ENCODE measurements around the gene SYNGAP1.
A peak's percentile ranks its signal among the peaks of the same experiment; 100 is the strongest.
"Not testable (repeated sequence)": the region's sequence is repeated elsewhere in the genome, so short reads cannot be mapped to it uniquely, and the experiment has no call there.

Gene SYNGAP1

DNA sequence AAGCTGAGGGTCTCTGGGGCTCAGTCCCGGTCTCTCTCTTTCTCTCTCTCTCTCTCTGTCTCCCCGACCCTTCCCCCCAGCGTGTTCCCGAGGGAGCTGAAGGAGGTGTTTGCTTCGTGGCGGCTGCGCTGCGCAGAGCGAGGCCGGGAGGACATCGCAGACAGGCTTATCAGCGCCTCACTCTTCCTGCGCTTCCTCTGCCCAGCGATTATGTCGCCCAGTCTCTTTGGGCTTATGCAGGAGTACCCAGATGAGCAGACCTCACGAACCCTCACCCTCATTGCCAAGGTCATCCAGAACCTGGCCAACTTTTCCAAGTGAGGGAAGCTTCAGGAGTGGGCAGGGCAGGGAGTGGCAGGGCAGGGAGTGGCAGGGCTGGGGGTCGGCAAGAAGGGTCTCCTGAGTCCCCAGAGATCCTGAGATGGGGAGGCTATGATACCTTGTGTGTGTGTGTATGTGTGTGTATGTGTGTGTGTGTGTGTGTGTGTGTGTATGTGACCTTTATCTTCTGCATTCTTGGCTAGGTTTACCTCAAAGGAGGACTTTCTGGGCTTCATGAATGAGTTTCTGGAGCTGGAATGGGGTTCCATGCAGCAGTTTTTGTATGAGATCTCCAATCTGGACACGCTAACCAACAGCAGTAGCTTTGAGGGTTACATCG, 20.9 kb downstream of the SYNGAP1 start:
- DNase-seq: no peak

DNA sequence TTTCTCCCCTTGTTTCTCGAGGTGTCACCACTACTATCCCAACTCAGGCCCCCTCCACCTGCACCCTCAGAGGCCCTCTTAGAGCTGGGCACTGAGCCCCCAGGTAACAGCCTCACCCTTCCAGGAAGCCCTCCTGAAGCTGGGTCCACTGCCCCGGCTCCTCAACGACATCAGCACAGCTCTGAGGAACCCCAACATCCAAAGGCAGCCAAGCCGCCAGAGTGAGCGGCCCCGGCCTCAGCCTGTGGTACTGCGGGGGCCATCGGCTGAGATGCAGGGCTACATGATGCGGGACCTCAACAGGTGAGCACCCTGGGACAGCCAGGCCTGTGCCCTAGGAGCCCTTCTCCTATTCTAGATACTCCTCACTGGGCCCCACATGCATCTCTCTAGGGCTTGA, 21.6 kb downstream of the SYNGAP1 start:
- DNase-seq: no peak

DNA sequence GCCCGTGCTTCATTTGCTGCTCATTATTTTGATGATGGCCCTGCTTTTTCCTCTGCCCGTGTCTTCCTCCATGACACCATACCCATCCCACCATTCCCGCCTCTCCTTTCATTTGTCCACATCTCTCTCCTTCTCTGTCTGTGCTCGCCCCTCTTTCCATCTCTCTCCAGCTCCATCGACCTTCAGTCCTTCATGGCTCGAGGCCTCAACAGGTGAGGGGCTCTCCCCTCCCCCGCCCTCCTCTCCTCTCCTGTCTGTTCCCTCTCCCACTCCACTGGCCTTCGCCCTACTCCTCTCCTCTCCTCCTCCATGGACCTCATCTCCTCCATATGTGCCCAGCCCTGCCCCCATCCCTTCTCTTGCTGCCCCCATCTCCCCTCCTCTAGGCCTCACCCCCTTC, 22.4 kb downstream of the SYNGAP1 start:
- no peak for DNase-seq

DNA sequence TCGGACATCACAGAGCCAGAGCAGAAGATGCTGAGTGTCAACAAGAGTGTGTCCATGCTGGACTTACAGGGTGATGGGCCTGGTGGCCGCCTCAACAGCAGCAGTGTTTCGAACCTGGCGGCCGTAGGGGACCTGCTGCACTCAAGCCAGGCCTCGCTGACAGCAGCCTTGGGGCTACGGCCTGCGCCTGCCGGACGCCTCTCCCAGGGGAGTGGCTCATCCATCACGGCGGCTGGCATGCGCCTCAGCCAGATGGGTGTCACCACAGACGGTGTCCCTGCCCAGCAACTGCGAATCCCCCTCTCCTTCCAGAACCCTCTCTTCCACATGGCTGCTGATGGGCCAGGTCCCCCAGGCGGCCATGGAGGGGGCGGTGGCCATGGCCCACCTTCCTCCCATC, 23.2 kb downstream of the SYNGAP1 start:
- DNase-seq: no peak

DNA sequence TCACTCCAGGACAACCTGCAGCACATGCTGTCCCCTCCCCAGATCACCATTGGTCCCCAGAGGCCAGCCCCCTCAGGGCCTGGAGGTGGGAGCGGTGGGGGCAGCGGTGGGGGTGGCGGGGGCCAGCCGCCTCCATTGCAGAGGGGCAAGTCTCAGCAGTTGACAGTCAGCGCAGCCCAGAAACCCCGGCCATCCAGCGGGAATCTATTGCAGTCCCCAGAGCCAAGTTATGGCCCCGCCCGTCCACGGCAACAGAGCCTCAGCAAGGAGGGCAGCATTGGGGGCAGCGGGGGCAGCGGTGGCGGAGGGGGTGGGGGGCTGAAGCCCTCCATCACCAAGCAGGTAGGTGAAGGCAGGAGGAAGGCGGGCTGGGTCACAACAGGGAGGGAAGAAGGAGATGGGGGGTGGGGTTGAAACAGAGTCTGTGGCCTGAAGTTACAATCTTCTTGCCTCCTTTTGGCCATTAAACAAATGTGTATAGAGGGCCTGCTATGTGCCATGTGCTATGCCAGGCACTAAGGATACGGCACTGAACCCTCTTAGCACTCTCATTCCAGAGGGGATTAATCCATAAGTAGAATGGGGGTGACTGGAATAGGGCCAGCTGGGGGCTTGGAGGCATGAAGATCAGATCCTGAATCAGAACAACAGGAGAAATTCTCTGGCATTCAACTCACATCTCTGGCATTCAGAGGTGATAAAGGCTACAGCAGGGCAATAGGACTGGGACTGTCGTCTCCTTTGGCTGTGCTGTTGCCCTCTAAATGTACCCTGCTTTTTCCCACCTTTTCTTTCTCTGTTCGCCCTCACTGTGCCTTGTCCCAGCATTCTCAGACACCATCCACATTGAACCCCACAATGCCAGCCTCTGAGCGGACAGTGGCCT, 24.0 kb downstream of the SYNGAP1 start:
- DNase-seq: no peak

DNA sequence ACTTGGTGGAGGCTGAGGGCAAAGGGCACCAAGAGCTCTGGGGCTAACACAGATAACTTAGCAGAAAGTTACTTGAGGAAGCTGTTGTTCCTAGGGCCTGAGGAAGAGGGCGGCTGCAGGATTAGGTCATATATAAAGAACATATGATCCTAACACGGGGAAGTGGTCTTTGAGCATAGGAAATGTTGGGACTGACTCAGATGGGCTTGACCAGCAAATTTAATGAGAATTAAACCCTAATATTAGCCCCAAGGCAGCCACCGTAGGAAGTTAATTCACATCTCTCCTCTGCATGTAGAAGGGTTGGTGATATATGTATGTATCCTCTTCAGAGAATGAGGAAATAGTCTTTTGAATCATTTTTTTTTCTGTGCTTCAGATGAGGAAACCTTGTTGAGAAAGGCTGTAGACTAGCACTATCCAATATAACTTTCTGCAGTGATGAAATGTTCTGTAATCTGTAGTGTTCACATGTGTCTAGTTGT, 25.3 kb downstream of the SYNGAP1 start:
- DNase-seq: no peak

DNA sequence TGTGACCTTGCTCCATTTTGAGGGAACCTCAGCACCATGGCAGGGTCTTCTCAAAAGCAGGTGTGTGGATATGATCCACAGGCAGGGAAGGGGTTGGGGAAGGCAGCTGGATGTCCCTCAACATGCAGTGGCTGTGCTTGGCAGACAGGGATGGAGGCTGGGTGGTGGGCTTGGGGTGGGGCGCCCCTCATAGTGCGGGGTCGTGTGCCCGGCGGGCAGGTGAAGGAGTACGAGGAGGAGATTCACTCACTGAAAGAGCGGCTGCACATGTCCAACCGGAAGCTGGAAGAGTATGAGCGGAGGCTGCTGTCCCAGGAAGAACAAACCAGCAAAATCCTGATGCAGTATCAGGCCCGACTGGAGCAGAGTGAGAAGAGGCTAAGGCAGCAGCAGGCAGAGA, 26.5 kb downstream of the SYNGAP1 start:
- no peak for DNase-seq

DNA sequence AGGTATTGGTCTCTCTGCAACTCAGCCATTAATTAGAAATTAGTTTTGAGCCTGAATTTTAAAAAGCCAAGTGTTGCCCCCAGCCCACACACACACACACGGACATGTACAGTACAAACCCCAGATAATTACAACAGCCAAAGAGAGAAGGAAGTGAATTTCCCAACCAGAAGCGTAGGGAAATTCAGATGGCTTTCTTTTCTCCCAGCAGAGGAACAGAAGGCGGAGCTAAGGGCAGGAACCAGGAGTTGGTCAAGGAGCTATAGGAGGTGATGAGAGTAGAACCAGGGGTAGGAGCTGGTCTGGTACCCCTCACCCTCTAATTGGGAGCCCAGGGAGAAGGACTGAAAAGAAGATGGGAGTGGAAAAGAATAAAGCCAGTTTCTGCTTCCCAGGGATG, 30.6 kb downstream of the SYNGAP1 start:
- no peak for DNase-seq

DNA sequence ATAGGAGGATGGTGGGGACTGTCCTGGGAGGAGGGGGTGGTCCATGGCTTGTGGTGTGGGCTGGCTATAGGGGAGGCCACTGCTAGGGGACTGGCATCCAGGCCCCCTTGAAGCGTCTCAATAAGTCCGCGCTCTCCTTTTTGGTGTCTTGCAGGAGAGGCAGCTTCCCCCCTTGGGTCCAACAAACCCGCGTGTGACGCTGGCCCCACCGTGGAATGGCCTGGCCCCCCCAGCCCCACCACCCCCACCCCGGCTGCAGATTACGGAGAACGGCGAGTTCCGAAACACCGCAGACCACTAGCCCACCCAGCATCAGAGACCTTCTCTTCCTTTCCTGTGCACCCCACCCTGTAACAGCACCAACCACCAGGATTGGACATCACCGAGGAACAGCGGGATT, 31.7 kb downstream of the SYNGAP1 start:
- DNase-seq: no peak

DNA sequence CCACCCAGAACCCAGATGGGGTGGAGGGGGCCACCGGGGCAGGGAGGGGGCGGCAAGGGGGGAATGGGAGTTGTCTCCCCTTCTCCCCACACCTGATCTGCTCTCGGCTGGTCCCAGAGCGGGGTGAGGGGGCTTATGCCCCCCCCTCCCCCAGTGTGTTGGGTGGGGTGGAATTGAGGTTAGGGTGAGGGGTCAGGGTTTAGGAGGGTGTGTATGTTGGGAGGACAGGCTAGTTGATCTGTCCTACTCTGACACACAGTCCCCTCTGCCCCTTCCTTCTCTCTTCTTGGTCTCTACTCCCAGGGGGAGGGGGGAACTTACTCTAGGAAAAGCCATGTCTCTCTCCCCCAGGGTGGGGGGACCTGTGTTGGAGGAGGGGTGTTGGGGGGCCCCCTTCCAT, 32.6 kb downstream of the SYNGAP1 start:
- DNase-seq: no peak

DNA sequence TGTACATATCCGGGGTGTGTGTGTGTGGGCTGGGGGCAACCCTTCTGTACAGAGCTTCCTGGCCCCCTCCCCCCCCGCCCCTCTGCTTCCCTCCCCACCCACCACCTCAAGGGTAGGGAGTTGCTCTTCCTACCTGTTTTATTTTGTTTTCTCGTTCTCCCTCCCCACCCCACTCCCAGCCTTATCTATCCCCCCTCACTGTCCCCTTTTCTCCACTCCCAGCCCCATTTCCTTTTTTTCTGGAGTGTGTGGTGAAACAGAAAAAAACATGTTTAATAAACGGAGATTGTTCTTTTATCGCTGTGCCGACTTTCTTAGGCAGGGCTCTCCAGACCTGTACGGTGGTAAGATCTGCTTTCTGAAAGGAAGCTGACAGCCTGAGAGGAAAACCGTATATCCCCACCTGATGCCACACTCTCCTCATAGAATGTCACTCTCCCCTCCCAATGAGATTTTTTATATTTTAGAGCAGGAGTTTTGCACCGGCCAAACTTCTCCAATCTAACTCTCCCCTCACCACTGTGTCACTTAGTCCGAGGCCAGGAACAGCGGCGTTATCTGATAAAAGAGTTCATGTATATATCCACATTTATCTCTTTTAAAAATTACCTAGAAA, 33.6 kb downstream of the SYNGAP1 start:
- peak; percentile 24 for DNase-seq

DNA sequence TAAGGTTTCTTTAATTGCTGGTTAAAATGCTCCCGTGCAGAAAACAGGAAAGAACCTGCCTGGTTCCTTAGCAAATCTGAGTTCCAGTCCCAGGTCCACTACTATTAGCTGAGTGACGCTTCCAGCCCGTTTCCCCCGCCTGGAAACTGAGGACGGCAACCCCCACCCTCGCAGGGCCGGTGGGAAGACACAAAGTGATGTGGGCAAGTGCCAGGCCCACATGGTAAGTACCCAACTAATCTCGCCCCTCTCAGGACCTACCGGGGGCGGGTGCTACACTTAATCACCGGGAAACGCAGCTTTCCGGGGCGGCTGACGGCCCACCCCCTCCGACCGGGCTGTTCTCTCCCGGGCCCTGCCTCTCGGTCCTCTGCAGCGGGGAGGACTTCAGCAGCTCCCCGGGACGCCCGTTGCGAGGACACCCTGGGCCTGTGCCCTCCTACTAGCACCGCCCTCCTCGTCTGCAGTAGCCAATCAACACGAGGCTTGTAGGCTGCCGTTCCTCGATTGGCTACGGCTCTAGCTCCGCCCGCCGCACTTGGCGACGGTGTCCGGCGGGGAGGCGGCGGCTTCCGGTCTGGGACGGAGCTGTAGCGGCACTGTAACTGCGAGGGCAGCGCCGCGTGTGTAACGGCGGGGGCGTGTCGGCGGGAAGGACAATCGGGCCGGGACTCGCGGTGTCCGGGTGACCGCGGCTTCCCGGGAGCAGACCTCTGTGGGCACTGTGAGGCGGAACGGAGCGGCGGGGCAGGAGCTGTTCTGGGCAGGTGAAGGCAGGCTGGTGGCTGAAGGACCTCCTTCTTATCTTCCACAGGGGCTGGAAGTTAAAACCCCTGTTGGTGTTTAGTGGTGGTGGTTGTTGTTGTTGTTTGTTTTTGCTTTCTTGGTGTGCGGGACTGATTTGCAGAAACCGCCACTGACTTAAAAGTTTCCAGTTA, 34.4 kb downstream of the SYNGAP1 start, which contains the start of gene ZBTB9:
TSS of gene ZBTB9 (plus strand) at position 568 of the 938 bp plus-strand sequence. CDS start 525 bp downstream, outside the sequence.
- DNase-seq: peak; percentile 95

DNA sequence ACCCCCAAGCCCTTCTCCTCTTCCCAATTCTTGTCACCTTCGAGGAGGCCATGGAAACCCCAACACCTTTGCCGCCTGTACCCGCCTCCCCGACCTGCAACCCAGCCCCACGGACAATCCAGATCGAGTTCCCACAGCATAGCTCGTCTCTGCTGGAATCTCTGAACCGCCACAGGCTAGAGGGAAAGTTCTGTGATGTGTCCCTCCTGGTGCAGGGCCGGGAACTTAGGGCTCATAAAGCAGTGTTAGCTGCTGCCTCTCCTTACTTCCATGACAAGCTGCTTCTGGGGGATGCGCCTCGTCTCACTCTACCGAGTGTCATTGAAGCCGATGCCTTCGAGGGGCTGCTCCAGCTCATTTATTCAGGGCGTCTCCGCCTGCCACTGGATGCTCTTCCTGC, 35.2 kb downstream of the SYNGAP1 start:
- DNase-seq: no peak

DNA sequence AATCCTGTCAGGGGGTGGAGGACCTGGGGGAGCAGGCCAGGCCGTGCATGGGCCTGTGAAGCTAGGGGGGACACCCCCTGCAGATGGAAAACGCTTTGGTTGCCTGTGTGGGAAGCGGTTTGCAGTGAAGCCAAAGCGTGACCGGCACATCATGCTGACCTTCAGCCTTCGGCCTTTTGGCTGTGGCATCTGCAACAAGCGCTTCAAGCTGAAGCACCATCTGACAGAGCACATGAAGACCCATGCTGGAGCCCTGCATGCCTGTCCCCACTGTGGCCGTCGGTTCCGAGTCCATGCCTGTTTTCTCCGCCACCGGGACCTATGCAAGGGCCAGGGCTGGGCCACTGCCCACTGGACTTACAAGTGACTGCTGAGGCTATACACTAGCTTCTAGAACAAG, 36.3 kb downstream of the SYNGAP1 start:
- DNase-seq: no peak

DNA sequence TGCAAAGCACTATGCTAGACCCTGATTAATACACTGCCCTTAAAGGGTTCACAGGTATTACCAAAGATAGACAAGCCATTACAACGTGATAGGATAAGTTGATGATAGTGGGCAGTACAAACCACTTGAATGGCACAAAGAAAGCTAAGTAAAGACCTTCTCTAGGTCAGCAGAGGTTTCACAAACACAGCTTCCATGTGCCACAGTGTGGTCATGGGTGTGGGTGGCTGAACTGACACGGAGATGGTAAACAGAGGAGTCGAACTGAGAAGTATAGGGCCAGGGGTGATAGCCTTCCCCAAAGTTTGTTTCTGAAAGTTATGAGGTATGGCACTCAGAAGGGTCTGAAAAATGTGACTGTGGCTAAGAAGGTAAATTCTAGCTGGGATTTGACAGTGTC, 38.8 kb downstream of the SYNGAP1 start:
- DNase-seq: no peak

DNA sequence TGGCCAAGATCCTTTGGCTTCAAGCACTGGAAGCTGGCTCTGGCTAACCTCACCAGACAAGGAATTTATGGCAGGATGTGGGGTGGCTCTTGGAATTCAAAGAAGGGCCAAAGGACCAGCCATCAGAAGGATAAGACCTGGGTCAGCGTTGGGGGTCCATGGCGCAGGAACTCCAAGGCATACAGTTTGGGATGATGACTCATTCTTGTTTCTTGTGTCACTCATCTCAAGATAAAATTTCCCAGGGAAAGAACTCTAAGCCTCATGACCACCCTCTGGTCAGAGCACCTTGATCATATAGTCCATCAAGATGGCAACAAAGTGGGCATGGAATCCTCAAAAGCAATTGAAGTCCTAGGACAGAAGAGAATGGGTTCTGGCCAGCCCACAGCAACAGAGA, 39.4 kb downstream of the SYNGAP1 start:
- no peak for DNase-seq

DNA sequence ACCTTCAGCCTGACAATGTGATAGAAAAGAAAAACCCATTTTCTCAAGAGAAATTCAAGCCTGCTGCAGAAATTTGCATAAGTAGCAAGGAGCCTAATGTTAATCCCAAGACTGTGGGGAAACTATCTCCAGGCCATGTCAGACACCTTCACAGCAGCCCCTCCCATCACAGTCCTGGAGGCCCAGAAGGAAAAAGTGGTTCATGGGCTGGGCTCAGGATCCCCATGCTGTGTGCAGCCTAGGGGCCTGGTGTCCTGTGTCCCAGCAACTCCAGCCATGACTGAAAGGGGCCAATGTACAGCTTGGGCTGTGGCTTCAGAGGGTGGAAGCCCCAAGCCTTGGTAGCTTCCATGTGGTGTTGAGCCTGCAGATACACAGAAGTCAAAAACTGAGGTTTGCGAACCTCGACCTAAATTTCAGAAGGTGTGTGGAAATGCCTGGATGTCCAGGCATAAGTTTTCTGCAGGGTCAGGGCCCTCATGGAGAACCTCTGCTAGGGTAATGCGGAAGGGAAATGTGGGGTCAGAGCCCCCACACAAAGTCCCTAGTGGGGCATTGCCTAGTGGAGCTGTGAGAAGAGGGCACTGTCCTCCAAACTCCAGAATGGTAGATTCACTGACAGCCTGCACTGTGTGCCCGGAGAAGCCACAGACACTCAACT, 46.3 kb downstream of the SYNGAP1 start:
- DNase-seq: no peak

DNA sequence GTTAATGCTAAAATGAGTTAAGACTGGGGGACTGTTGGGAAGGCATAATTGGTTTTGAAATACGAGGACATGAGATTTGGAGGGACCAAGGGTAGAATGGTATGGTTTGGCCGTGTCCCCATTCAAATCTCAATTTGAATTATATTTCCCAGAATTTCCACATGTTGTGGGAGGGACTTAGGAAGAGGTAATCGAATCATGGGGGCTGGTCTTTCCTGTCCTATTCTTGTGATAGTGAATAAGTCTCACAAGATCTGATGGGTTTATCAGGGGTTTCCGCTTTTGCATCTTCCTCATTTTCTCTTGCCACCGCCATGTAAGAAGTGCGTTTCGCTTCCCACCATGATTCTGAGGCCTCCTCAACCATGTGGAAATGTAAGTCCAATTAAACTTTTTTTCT, 47.2 kb downstream of the SYNGAP1 start:
- no peak for DNase-seq

DNA sequence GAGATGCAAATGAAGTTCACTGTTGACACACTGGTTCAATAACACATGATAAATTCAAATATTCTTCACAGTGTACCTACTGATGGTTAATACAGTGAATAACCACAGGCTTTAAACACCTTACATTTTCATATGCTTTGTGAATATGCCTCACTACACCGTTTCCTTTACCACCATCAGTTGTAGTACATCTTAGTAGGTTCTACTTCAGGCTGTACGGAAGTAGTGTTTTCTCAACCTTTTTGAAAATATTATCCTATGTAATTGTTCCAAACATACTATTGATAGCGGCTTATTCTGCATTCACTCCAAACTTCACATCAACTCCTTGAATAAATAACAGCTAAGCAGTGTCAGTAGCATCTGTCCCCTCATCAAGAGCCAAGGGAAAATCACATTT, 49.8 kb downstream of the SYNGAP1 start:
- DNase-seq: no peak

DNA sequence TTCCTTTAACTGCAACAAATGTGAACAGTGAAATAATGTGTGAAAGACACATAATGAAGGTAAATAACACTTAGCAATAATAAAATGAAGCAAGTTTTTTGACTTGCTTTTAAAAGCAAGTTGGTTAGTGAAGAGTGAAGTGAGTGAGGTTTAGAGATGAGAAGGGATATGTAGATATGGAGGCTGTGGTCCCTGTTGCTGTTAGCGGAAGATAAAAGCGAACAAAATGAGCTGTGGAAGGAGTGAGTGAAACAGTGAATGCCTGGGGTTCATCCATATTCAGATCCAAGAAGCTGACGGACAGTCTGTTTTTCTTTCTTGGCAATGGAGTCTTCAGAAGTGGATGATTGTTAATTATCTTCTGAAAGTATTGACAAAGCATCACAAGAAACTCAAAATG, 58.0 kb downstream of the SYNGAP1 start:
- DNase-seq: no peak

DNA sequence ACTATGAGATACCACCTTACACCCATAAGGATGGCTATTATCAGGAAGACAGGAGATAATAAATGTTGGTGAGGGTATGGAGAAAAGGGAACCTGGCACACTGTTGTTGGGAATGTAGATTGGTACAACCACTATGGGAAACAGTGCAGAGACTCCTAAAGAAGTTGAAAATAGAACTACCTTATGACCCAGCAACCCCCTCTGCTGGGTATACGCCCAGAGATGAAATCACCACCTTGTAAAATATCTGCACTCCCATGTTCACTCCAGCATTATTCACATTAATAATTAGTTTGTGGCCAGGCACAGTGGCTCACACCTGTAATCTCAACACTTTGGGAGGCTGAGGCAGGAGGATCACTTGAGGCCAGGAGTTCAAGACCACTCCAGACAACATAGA, 61.3 kb downstream of the SYNGAP1 start:
- DNase-seq: peak; percentile 24

DNA sequence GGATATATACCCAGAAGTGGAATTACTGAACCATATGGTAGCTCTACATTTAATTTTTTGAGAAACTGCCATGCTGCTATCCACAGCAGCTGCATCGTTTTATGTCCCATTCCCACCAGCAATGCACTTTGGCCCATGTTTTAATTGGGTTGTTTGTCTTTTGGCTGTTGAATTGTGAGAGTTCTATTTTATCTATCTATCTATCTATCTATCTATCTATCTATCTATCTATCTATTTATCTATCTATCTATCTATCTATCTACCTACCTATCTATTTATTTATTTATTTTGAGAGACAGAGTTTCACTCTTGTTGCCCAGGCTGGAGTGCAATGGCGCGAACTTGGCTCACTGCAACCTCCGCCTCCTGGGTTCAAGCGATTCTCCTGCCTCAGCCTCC, 62.8 kb downstream of the SYNGAP1 start:
- not testable (repeated sequence) for DNase-seq
